HepG2 (cell line): Measurements from ENCODE around the gene IGF2BP3. TPM values are rescaled to one million over a fixed set of nuclear protein-coding genes. Genes with fewer than 3 reads are reported as not detected.

Source experiments
- BRD4 ChIP-seq: sonication (generic); formaldehyde crosslinking; IDR thresholded peaks from 2 replicates; pipeline ENCODE4 v1.4.0; 2020; ENCODE audit warnings: missing genetic modification reagents
- CENPT ChIP-seq: sonication (generic); formaldehyde crosslinking; IDR thresholded peaks from 2 replicates; pipeline ENCODE4 v1.8.0; 2022; ENCODE audit warnings: low read depth, mild to moderate bottlenecking, moderate library complexity, missing genetic modification reagents
- HBP1 ChIP-seq: IDR thresholded peaks from 2 replicates; pipeline ENCODE4 v1.6.1; 2016; ENCODE audit warnings: low read depth, control low read depth
- HNRNPUL1 ChIP-seq: fragments of 200-400 bp; formaldehyde crosslinking; IDR thresholded peaks from 2 replicates; pipeline ENCODE4 v1.6.1; 2017; ENCODE audit warnings: low read depth, mild to moderate bottlenecking, low read length, moderate library complexity
- JDP2 ChIP-seq: sonication (generic); formaldehyde crosslinking; IDR thresholded peaks from 2 replicates; pipeline ENCODE4 v1.8.1; 2022; ENCODE audit warnings: missing genetic modification reagents, borderline replicate concordance
- NR1H2 ChIP-seq: sonication (generic); formaldehyde crosslinking; IDR thresholded peaks from 2 replicates; pipeline ENCODE4 v1.8.1; 2022; ENCODE audit warnings: low read depth, missing genetic modification reagents, borderline replicate concordance
- NR2F1 ChIP-seq, 2 experiments: fragments of 450-650 bp in 1 of 2; formaldehyde crosslinking in 1 of 2; IDR thresholded peaks; 2 replicates each; pipeline versions ENCODE4 v1.5.0 to v1.6.1; 2016 to 2020; ENCODE audit warnings: mild to moderate bottlenecking in 1 of 2, missing compliant biosample characterization in 1 of 2, missing genetic modification reagents in 1 of 2, moderate library complexity in 1 of 2
- POLR2A ChIP-seq, 2 experiments: IDR thresholded peaks; 2 replicates each; pipeline ENCODE4 v1.6.1; 2011; ENCODE audit warnings: low read depth in 2 of 2, low read length in 2 of 2, mild to moderate bottlenecking in 1 of 2, moderate library complexity in 1 of 2; ENCODE audit not compliant: insufficient read depth in 1 of 2
- SP1 ChIP-seq, 2 experiments: fragments of 450-650 bp in 1 of 2; sonication (generic) in 1 of 2; formaldehyde crosslinking in 1 of 2; IDR thresholded peaks; 2 replicates each; pipeline versions ENCODE4 v1.4.0 to v1.6.1; 2016 to 2020; ENCODE audit warnings: missing genetic modification reagents in 1 of 2
- STAT5B ChIP-seq: sonication (generic); formaldehyde crosslinking; IDR thresholded peaks from 2 replicates; pipeline ENCODE4 v1.4.0; 2020; ENCODE audit warnings: missing genetic modification reagents
- TAF15 ChIP-seq: fragments of 200-400 bp; formaldehyde crosslinking; IDR thresholded peaks from one replicate; pipeline ENCODE4 v1.6.1; 2018; ENCODE audit warnings: mild to moderate bottlenecking, low read depth, low read length; ENCODE audit not compliant: poor library complexity, severe bottlenecking
- TEAD3 ChIP-seq: optimal IDR thresholded peaks from 2 replicates; pipeline ENCODE3; 2016; ENCODE audit warnings: borderline replicate concordance
- ZBTB1 ChIP-seq: sonication (generic); formaldehyde crosslinking; IDR thresholded peaks from 2 replicates; pipeline ENCODE4 v1.4.0; 2020; ENCODE audit warnings: missing genetic modification reagents, borderline replicate concordance
- ZFP82 ChIP-seq: sonication (generic); formaldehyde crosslinking; IDR thresholded peaks from 2 replicates; pipeline ENCODE4 v1.5.1; 2020; ENCODE audit warnings: mild to moderate bottlenecking, missing genetic modification reagents, borderline replicate concordance
- ZNF205 ChIP-seq: IDR thresholded peaks from 2 replicates; pipeline ENCODE4 v1.6.1; 2018; ENCODE audit warnings: missing biosample characterization, missing genetic modification reagents
- ZNF263 ChIP-seq: sonication (generic); formaldehyde crosslinking; IDR thresholded peaks from 2 replicates; pipeline ENCODE4 v1.4.0; 2020; ENCODE audit warnings: missing genetic modification reagents
- ZNF326 ChIP-seq: sonication (generic); formaldehyde crosslinking; IDR thresholded peaks from 2 replicates; pipeline ENCODE4 v1.4.0; 2020; ENCODE audit warnings: missing genetic modification reagents, borderline replicate concordance
- ZNF432 ChIP-seq: sonication (generic); formaldehyde crosslinking; IDR thresholded peaks from 2 replicates; pipeline ENCODE4 v1.5.0; 2020; ENCODE audit warnings: missing genetic modification reagents, mild to moderate bottlenecking, borderline replicate concordance
- ZNF878 ChIP-seq: sonication (generic); formaldehyde crosslinking; IDR thresholded peaks from 2 replicates; pipeline ENCODE4 v1.8.1; 2023; ENCODE audit warnings: mild to moderate bottlenecking, missing genetic modification reagents, moderate library complexity
- ZSCAN22 ChIP-seq: sonication (generic); formaldehyde crosslinking; IDR thresholded peaks from 2 replicates; pipeline ENCODE4 v1.4.0; 2020; ENCODE audit warnings: mild to moderate bottlenecking, missing genetic modification reagents
- ZSCAN9 ChIP-seq: IDR thresholded peaks from 2 replicates; pipeline ENCODE4 v1.6.1; 2016; ENCODE audit warnings: borderline replicate concordance
- polyA plus RNA-seq, 8 experiments: library from polyadenylated mRNA; depleted of rRNA in 3 of 8; stranded (reverse) in 7 of 8; unstranded in 1 of 8; fragments of >200 nt; fragmentation: Illumina TruSeq in 4 of 8; extraction: Trizol in 4 of 8; gene quantifications; 2 replicates each; pipeline versions ENCODE4 v1.2.1 to v1.2.3, GENCODE V29; 2011 to 2016; ENCODE audit warnings: low read depth in 4 of 8, missing spikeins in 1 of 8, mixed read lengths in 1 of 8; ENCODE audit not compliant: insufficient read depth in 1 of 8
- total RNA-seq, 5 experiments: library from RNA; depleted of rRNA; stranded (reverse); fragments of >200 nt; fragmentation: Illumina TruSeq; extraction: Trizol; gene quantifications; 2 replicates each; pipeline ENCODE4 v1.2.3, GENCODE V29; 2016; ENCODE audit warnings: low read depth in 1 of 5
- TF ChIP-seq, protein P1 (sequence below): sonication (generic); formaldehyde crosslinking; IDR thresholded peaks from 2 replicates; pipeline ENCODE4 v1.4.0; 2020; ENCODE audit warnings: missing genetic modification reagents
- TF ChIP-seq, protein P2 (sequence below): sonication (generic); formaldehyde crosslinking; conservative IDR thresholded peaks from 2 replicates; pipeline ENCODE4 v1.8.1; 2023; ENCODE audit warnings: missing genetic modification reagents
- TF ChIP-seq, protein P3 (sequence below): sonication (generic); IDR thresholded peaks from 2 replicates; pipeline ENCODE4 v1.6.1; 2016; ENCODE audit warnings: low read depth, borderline replicate concordance

Gene IGF2BP3
- total and polyA plus RNA-seq, 2 of the 13 experiments (the other 11 are each of a cell fraction or from before 2014, with no cell fraction given) = 37.7 to 39.5 TPM

DNA sequence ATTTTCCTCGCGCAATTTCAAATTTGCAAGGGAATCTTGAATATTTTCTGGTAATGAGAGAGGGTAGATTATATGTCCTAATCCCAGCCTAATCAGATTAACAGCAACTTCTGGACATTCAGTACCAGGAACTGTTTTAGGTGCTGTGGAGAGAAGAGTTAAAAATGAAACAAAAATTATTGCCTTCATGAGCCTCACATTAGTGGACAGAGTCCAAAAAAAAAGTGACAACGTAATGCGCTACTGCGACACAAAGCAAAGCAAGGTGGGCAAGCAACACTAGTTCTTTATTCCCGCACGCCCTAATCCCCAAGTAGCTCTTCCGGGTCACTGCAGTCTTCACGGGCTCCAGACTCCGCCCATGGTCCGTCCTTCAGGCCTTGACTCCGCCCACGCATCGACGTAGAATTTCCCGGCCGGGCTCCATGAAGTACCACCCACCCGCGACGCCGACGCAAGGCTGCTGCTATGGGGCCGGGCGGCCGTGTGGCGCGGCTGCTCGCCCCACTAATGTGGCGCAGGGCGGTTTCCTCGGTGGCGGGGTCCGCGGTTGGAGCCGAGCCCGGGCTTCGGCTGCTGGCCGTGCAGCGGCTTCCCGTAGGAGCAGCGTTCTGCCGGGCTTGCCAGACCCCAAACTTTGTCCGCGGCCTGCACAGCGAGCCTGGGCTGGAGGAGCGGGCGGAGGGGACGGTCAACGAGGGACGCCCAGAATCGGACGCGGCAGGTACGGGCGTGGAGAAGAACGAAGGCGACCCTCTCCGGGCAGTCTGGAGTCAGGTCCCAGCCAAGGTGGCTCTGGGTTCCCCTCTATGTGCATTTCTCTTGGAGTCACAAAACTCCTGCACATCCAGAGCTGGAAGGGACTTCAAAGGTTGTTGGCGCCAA, 171.2 kb downstream of the IGF2BP3 start, which contains the start of gene MALSU1 (continued):
- TF ChIP-seq NR2F1 (CRISPR knock-in tag; IDR thresholded peaks at IDR 0.05) = no peak
- TF ChIP-seq ZSCAN22 (CRISPR knock-in tag) = no peak
- peak; percentile 90 to 92 for TF ChIP-seq POLR2A (IDR thresholded peaks at IDR 0.05; ENCODE audit: insufficient read depth in 1 of 2, low read depth in 2 of 2, low read length in 2 of 2)
- TF ChIP-seq, protein P1, sequence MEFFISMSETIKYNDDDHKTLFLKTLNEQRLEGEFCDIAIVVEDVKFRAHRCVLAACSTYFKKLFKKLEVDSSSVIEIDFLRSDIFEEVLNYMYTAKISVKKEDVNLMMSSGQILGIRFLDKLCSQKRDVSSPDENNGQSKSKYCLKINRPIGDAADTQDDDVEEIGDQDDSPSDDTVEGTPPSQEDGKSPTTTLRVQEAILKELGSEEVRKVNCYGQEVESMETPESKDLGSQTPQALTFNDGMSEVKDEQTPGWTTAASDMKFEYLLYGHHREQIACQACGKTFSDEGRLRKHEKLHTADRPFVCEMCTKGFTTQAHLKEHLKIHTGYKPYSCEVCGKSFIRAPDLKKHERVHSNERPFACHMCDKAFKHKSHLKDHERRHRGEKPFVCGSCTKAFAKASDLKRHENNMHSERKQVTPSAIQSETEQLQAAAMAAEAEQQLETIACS = no peak
- TF ChIP-seq ZBTB1 (CRISPR knock-in tag) = no peak; the same call in 1 of the 2 replicates
- TF ChIP-seq BRD4 (CRISPR knock-in tag) = no peak
- TF ChIP-seq SP1 (IDR thresholded peaks at IDR 0.05) = no peak
- TF ChIP-seq SP1 (CRISPR knock-in tag; IDR thresholded peaks at IDR 0.05) = peak; percentile 79
- TF ChIP-seq STAT5B (CRISPR knock-in tag) = no peak
- TF ChIP-seq TAF15 = no peak
- peak; percentile 78 for TF ChIP-seq ZNF878
- TF ChIP-seq HBP1 (CRISPR knock-in tag) = peak; percentile 48; the same call in 1 of the 2 replicates
- TF ChIP-seq, protein P2, sequence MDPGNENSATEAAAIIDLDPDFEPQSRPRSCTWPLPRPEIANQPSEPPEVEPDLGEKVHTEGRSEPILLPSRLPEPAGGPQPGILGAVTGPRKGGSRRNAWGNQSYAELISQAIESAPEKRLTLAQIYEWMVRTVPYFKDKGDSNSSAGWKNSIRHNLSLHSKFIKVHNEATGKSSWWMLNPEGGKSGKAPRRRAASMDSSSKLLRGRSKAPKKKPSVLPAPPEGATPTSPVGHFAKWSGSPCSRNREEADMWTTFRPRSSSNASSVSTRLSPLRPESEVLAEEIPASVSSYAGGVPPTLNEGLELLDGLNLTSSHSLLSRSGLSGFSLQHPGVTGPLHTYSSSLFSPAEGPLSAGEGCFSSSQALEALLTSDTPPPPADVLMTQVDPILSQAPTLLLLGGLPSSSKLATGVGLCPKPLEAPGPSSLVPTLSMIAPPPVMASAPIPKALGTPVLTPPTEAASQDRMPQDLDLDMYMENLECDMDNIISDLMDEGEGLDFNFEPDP (CRISPR knock-in tag) = no peak
- peak; percentile 36; the same call in 1 of the 2 replicates for TF ChIP-seq ZNF205 (CRISPR knock-in tag)
- TF ChIP-seq ZSCAN9 = no peak
- 0 out of 2 replicates have a peak, but pooled peaks have one; percentile 23 for TF ChIP-seq CENPT (CRISPR knock-in tag)
- TF ChIP-seq NR1H2 = no peak
- TF ChIP-seq JDP2 = no peak
- peak; percentile 43 for TF ChIP-seq TEAD3 (CRISPR knock-in tag)
- no peak for TF ChIP-seq ZFP82
- no peak for TF ChIP-seq ZNF263 (CRISPR knock-in tag)
- TF ChIP-seq ZNF326 (CRISPR knock-in tag) = no peak
- TF ChIP-seq, protein P3, sequence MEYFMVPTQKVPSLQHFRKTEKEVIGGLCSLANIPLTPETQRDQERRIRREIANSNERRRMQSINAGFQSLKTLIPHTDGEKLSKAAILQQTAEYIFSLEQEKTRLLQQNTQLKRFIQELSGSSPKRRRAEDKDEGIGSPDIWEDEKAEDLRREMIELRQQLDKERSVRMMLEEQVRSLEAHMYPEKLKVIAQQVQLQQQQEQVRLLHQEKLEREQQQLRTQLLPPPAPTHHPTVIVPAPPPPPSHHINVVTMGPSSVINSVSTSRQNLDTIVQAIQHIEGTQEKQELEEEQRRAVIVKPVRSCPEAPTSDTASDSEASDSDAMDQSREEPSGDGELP = no peak
- no peak for TF ChIP-seq ZNF432 (CRISPR knock-in tag)
- no peak for TF ChIP-seq HNRNPUL1
